Esophagus (tissue), 2 donors: ENCODE data around the gene CYLD. TPM values are rescaled to one million over a fixed set of nuclear protein-coding genes. Genes with fewer than 3 reads are reported as not detected.

ENCODE experiments used
- H3K27ac ChIP-seq, 2 donors: one replicate each; pipeline ENCODE4 v1.5.1; 2013; ENCODE audit warnings: low read depth in 2 of 2, mild to moderate bottlenecking in 2 of 2, inconsistent platforms in 1 of 2, low read length in 1 of 2, moderate library complexity in 1 of 2
- H3K27me3 ChIP-seq, 2 donors: one replicate each; pipeline ENCODE4 v1.6.1; 2013; ENCODE audit warnings: low read length in 2 of 2, control low read depth in 1 of 2, mild to moderate bottlenecking in 1 of 2; ENCODE audit not compliant: insufficient read depth in 2 of 2, control insufficient read depth in 1 of 2
- H3K36me3 ChIP-seq, 2 donors: one replicate each; pipeline ENCODE4 v1.6.1; 2013; ENCODE audit warnings: low read length in 1 of 2; ENCODE audit not compliant: control insufficient read depth in 2 of 2, insufficient read depth in 2 of 2
- H3K4me1 ChIP-seq, 2 donors: one replicate each; pipeline ENCODE4 v1.6.1; 2013; ENCODE audit warnings: low read length in 1 of 2; ENCODE audit not compliant: control insufficient read depth in 2 of 2, insufficient read depth in 2 of 2
- H3K4me3 ChIP-seq, 2 donors: one replicate each; pipeline ENCODE4 v1.5.1; 2013; ENCODE audit warnings: low read length in 2 of 2, mild to moderate bottlenecking in 2 of 2, low read depth in 1 of 2, moderate library complexity in 1 of 2
- H3K9me3 ChIP-seq, 2 donors: one replicate each; pipeline ENCODE4 v1.6.1; 2013; ENCODE audit warnings: mild to moderate bottlenecking in 2 of 2, low read depth in 1 of 2, low read length in 1 of 2, moderate library complexity in 1 of 2; ENCODE audit not compliant: control insufficient read depth in 2 of 2, insufficient read depth in 1 of 2
- WGBS, 2 donors: extraction: QIAGEN DNeasy Blood & Tissue Kit; methylation state at CpG; one replicate each; pipeline ENCODE4 v1.1.7; 2013; 5-methylcytosine and 5-hydroxymethylcytosine counted together
- polyA plus RNA-seq, 2 donors: library from polyadenylated mRNA; stranded (reverse); fragments of 200-250 nt; gene quantifications; one replicate each; pipeline ENCODE4 v1.2.3, GENCODE V29; 2013
- donor health status: healthy with polysubstance abuse.
- donor health status: Bipolar disorder and iron deficiency.

CYLD gene
- polyA plus RNA-seq, 2 donors: 11.6 to 12.1 TPM

DNA sequence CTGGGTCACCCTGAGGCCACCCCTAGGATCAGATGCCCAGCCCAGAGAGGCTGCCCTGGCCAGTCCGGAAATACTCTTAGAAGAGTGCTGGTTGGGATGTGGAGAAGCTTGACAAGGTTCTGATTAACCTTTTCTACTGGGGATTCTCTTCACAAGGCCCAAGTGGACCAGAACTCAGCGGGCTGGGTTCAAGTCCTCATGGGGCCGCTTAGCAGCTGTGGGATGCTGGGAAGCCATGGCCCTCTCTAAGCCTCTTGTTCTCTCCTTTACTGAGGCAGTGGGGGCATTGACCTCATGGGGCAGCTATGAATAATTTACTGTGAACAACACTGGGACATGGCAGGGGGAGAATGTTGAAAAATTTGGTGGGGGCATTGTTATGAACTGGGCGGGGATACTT lies 92.8 kb downstream of the CYLD start:
- Histone ChIP-seq H3K9me3 (no peaks in the 10 kb centered on the region), H3K27ac (no peak overlapping the region), H3K36me3 (no peaks in the 10 kb centered on the region), H3K27me3 (no peaks in the 10 kb centered on the region), H3K4me1 (no peaks in the 10 kb centered on the region), H3K4me3 (no peak overlapping the region)
- 88 to 95% methylated on average over 4 of the region's 4 CpGs for WGBS, 2 donors

DNA sequence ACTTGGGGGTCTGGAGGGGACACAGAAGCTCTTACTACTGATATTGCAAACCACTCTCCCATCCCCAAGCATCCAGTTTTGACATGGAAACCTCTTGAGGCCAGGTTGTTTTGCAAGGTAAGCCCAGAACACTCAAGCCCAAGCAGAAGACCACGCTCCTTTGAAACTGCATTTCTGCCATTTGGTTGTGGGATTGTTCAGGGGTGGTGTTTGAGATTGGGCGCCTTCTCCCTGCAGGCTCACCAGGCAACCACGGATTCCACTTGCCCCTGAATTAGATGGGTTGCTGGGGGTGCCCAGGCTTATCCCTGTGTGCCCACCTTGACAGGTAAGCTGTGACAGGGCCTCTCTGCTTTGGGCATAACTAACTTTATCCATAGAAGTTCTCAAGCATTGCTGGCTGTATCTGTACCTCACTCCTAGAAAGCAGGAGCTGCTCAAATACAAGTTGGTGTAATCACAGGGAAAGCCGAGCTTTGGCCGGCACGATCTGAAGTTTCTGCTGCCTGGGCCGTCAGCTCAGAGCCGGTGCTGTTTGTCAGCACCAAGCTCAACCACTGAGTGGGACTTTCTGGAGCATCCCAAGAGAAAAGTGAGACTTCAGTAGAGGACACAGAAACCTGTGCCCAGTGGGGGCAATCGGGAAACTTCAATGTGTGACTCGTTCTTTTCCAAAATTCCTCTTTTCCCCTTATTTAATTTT lies 93.6 kb downstream of the CYLD start:
- Histone ChIP-seq H3K9me3 (no peaks in the 10 kb centered on the region), H3K36me3 (no peaks in the 10 kb centered on the region), H3K4me1 (no peaks in the 10 kb centered on the region), H3K4me3 (no peak overlapping the region), H3K27ac (no peak overlapping the region), H3K27me3 (no peaks in the 10 kb centered on the region)
- WGBS, 2 donors: 56 to 63% methylated on average over 10 of the region's 10 CpGs

DNA sequence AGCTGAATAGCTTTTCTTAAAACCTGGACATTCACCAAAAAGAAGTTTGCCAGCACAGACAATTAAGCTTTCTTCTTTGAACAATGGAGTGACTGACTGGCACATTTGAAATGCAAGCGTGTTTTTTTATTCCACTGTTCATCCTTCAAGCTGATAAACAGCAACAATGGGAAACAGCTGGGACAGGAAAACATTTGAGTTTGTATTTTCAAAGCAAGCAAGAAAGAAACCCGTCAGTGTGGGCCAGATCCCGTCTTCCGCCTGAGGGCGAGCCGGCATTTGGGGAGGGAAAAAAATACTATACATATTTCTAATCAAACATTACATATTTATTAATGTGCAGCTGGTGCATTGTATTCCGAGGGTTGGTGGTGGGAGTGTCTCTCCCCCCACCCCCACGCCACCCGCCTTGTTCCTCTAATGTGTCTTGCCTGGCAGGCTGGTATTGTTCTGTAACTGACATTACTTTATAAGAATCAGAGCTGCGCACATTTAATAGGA lies 94.3 kb downstream of the CYLD start:
- no peaks in the 10 kb centered on the region for H3K36me3 ChIP-seq
- no peak overlapping the region for H3K27ac ChIP-seq
- H3K4me1 ChIP-seq: no peaks in the 10 kb centered on the region
- no peaks in the 10 kb centered on the region for H3K9me3 ChIP-seq
- no peak overlapping the region for H3K4me3 ChIP-seq
- 41 to 49% methylated on average over 10 of the region's 10 CpGs for WGBS, 2 donors
- no peaks in the 10 kb centered on the region for H3K27me3 ChIP-seq

DNA sequence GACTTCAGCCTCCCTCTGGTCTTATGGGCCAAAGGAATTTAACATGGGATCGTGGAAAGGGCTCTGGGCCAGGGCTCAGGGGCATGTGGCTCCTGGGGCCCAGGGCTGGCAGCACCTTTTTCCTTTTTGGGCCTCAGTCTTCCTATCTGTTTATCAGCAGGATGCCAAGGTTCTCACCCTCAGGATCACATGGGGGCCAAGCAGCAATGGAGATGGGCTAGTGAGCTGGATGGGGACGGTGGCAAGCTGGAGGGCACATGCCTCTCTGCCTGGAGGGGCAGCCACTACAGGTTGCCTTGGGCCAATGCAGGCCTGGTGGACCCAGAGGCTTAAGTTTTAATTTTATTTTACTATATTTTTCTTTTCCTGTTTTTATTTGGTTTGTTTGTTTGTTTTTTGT lies 95.4 kb downstream of the CYLD start:
- Histone ChIP-seq H3K9me3 (no peaks in the 10 kb centered on the region), H3K27ac (no peak overlapping the region), H3K36me3 (no peaks in the 10 kb centered on the region), H3K27me3 (peaks cover 0 to 3% of the 10 kb centered on the region in 2 donors), H3K4me1 (no peaks in the 10 kb centered on the region), H3K4me3 (no peak overlapping the region)
- 78 to 85% methylated on average over 2 of the region's 2 CpGs for WGBS, 2 donors

DNA sequence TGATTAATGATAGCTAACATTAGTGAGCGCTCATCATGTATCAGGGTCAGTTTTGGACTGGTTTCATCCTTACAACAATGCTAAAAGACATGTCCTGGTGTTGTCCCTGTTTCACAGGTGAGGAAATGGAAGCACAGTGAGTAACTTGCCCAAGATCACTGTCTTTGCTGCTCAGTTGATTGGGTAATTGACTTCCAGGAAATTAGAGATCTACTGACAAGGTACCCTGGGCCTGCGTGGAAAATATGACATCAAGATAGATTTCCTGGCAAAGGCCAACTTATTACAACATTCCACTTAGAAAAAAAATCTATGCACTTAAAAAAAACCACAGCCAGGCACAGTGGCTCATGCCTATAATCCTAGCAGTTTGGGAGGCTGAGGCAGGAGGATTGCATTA lies 96.3 kb downstream of the CYLD start:
- 56 to 58% methylated on average over 2 of the region's 2 CpGs for WGBS, 2 donors
- H3K27ac ChIP-seq: no peak overlapping the region
- H3K4me1 ChIP-seq: no peaks in the 10 kb centered on the region
- H3K36me3 ChIP-seq: no peaks in the 10 kb centered on the region
- peaks cover 0 to 3% of the 10 kb centered on the region in 2 donors for H3K27me3 ChIP-seq
- no peak overlapping the region for H3K4me3 ChIP-seq
- no peaks in the 10 kb centered on the region for H3K9me3 ChIP-seq

DNA sequence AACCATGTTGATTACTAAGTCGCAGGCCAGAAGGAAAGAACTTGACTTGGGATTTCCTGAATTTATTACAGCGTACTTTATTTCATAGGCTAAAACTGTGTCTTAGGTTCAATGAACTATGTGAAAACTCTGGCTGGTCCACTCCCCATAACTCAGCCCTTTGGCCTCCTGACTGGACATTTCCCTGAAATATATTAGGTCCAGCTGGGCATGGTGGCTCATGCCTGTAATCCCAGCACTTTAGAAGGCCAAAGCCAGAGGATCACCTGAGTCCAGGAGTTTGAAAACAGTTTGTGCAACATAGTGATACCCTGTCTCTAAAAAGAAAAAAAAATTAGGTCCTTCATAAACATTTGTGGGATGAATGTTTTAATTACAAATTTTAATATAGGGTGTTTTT lies 97.0 kb downstream of the CYLD start:
- 94% methylated on average over 2 of the region's 2 CpGs for WGBS, 2 donors
- H3K27me3 ChIP-seq: peaks cover 0 to 3% of the 10 kb centered on the region in 2 donors
- H3K4me1 ChIP-seq: no peaks in the 10 kb centered on the region

DNA sequence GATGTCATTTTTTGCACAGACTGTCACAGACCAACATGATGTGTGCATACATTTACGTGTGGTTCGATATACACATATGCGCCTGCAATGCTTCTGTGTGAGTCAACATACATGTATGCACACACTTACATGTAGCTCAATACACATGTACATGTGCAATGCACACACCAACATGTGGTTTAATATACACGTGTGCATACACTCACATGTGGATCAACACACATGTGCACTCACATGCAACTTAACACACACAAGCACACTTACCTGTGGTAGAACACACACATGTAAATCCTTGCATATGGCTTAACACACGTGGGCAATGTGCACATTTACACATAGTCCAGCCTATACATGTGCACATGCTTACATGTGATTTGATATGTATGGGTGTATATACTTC lies 97.5 kb downstream of the CYLD start:
- Histone ChIP-seq H3K4me1 (no peaks in the 10 kb centered on the region), H3K27ac (no peak overlapping the region), H3K27me3 (peaks cover 0 to 3% of the 10 kb centered on the region in 2 donors), H3K4me3 (no peak overlapping the region), H3K9me3 (no peaks in the 10 kb centered on the region), H3K36me3 (no peaks in the 10 kb centered on the region)
- WGBS, 2 donors: 91% methylated on average over 5 of the region's 5 CpGs

More for the DNA sequence above, 97.0 kb downstream of the CYLD start:
- Histone ChIP-seq H3K4me3 (no peak overlapping the region), H3K27ac (no peak overlapping the region), H3K9me3 (no peaks in the 10 kb centered on the region), H3K36me3 (no peaks in the 10 kb centered on the region)

DNA sequence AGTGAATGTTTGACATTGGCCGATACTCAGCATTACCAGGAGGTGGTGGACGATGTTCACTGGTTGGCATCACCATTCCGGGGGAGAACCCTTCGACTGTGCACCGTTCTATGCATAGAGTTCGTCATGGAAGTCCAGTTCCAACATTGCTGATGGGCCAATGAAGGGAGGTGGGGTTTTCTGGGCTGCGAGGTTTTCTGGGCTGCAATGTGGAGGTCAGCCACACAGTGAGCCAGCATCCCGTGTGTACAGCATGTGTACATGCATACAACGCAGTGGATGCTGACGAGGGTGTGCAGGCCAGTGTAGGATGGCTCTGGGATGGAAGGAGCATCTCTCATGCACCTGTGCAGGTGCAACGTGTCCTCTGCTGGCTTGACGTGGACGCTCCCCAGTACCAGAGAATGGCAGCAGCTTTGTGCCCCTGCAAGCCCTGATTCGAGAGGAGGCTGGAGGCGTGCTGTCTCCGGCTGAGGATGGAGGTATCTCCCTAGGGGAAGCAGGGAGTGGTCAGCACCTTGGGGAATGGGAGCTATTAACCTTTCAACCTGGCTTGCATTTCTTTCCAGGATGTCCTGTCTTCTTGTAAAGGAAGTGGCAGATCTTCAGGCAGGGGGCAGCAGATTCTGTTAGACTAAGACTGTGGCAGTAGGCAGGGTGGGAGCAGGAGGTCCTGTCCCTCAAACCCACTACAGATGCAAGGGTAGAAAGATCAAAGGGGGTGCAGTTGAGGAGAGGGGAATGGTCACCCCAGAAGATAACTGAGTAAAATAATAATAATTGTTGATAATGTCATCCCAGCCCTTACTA lies 98.2 kb downstream of the CYLD start:
- Histone ChIP-seq H3K9me3 (no peaks in the 10 kb centered on the region), H3K36me3 (no peaks in the 10 kb centered on the region), H3K4me3 (no peak overlapping the region), H3K4me1 (no peaks in the 10 kb centered on the region), H3K27me3 (peaks cover 0 to 3% of the 10 kb centered on the region in 2 donors), H3K27ac (no peak overlapping the region)
- 87 to 93% methylated on average over 16 of the region's 16 CpGs for WGBS, 2 donors

DNA sequence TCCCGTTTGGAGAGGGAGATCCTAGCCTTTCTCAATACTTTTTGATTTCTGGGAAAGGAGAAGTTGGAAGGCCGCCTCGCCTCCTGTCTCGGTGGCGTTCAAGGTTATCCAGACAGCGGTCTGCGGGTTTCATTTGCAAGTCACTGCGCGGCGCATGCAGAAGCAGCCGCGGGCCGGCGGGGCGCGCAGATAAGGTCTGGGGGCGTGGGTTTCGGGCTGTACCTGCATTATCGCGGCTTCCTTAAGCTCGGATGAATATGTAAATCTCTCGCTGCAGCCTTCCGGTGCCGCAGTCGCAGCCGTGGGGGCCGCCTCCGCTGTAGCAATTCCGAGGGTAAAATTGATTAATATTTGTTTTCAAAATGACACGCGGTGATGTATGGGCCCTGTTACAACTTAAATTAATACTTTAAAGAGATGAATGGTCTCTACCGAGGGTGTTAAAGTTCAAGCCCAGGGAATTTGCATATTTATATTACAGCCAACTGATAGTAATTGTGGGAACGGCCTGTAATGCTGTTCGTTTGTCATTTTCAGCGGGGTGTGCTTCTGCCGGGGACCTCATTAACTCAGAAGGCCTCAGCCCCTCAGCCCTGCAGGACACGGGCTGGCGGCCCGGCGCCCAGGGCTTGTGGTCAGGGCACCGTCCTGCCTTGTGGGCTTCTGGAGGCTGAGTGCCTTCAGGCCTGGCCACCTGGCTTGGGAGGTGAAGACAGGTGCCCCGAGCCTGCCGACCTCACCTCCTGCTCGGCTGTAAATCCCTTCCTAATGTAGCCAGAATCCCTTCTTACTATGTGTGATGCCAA lies 99.4 kb downstream of the CYLD start:
- peaks cover 0 to 3% of the 10 kb centered on the region in 2 donors for H3K27me3 ChIP-seq
- no peaks in the 10 kb centered on the region for H3K4me1 ChIP-seq
- H3K27ac ChIP-seq: no peak overlapping the region
- no peaks in the 10 kb centered on the region for H3K9me3 ChIP-seq
- WGBS, 2 donors: 13 to 19% methylated on average over 44 of the region's 44 CpGs
- H3K4me3 ChIP-seq: no peak overlapping the region
- H3K36me3 ChIP-seq: no peaks in the 10 kb centered on the region
